IPS DF 6.9 (cell line): ENCODE measurements around the gene CIDEC.

Experiments
- DNase-seq: peaks from one replicate; pipeline ENCODE4 v3.0.0-alpha.2; 2013; ENCODE audit warnings: low read depth, low spot score
- H3K27ac ChIP-seq: one replicate; pipeline ENCODE4 v1.5.1; 2013; ENCODE audit warnings: low read length, control low read depth
- H3K27me3 ChIP-seq: 2 replicates; pipeline ENCODE4 v1.6.1; 2013; ENCODE audit warnings: mild to moderate bottlenecking, low read length; ENCODE audit not compliant: control insufficient read depth, insufficient read depth
- H3K36me3 ChIP-seq: 2 replicates; pipeline ENCODE4 v1.6.1; 2013; ENCODE audit warnings: low read length; ENCODE audit not compliant: control insufficient read depth, insufficient read depth
- H3K4me1 ChIP-seq: 2 replicates; pipeline ENCODE4 v1.6.1; 2013; ENCODE audit warnings: low read length; ENCODE audit not compliant: control insufficient read depth, insufficient read depth
- H3K4me3 ChIP-seq: 2 replicates; pipeline ENCODE4 v1.5.1; 2013; ENCODE audit warnings: mild to moderate bottlenecking, low read length
- H3K9me3 ChIP-seq: 2 replicates; pipeline ENCODE4 v1.6.1; 2013; ENCODE audit warnings: low read length, inconsistent platforms; ENCODE audit not compliant: control insufficient read depth, insufficient read depth
- WGBS: extraction: QIAGEN DNeasy Blood & Tissue Kit; methylation state at CpG from one replicate; pipeline ENCODE4 v1.1.7; 2013; ENCODE audit warnings: mixed read lengths, missing lambda C conversion rate; ENCODE audit not compliant: insufficient read length, insufficient coverage; 5-methylcytosine and 5-hydroxymethylcytosine counted together

Gene CIDEC

DNA sequence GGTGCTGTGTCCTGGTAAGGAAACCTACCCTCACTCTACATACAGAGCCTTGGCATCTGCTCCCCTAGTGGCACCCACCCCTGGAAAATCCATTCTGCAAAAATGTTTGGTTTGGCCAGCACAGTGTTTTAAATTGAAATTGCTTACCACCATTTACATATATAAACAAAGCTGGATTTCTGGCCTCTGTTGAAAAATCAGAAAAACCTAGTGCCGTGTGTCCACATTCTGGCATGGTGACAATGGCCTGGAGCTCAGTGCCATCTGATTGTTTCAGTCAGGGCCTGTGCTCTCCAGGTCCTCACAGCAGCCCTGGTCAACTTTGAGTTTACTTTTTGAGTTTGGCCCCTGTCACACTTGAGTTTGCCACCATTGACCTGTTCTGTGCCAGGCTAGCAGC, 34.0 kb upstream of the CIDEC start:
- no peaks in the 10 kb centered on the region for H3K9me3 ChIP-seq
- no peaks in the 10 kb centered on the region; the same call in 1 of the 2 replicates for H3K36me3 ChIP-seq
- no peaks in the 10 kb centered on the region for H3K27me3 ChIP-seq
- no peak for DNase-seq
- H3K4me1 ChIP-seq, result peaks cover 8% of the 10 kb centered on the region
- WGBS, result no CpG with 5 or more reads among the region's 1 CpG
- H3K4me3 ChIP-seq, result no peak overlapping the region
- no peak overlapping the region for H3K27ac ChIP-seq

DNA sequence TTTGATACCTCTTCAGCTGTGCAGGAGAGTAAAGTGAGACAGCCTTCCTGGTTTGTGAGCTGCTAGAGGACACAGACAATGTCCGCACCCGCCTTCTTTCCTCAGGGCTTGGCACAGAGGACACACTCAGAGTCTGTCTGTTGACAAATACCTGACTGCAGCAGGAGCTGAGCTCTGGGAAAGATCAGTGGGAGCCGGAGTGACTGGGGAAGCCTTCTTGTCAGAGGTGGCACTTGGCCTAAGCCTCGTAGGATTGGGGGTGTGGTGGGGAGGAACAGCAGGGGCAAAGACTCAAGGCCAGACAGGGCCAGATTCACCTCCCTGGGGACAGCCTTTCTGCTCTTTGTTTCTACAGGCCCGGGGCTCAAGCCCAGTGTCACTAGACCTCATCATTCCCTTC, 33.5 kb upstream of the CIDEC start:
- no peaks in the 10 kb centered on the region for H3K9me3 ChIP-seq
- no peaks in the 10 kb centered on the region; the same call in 1 of the 2 replicates for H3K36me3 ChIP-seq
- peaks cover 8% of the 10 kb centered on the region for H3K4me1 ChIP-seq
- H3K27ac ChIP-seq, result no peak overlapping the region
- WGBS, result no CpG with 5 or more reads among the region's 5 CpGs
- no peak overlapping the region for H3K4me3 ChIP-seq
- H3K27me3 ChIP-seq, result no peaks in the 10 kb centered on the region
- no peak for DNase-seq

DNA sequence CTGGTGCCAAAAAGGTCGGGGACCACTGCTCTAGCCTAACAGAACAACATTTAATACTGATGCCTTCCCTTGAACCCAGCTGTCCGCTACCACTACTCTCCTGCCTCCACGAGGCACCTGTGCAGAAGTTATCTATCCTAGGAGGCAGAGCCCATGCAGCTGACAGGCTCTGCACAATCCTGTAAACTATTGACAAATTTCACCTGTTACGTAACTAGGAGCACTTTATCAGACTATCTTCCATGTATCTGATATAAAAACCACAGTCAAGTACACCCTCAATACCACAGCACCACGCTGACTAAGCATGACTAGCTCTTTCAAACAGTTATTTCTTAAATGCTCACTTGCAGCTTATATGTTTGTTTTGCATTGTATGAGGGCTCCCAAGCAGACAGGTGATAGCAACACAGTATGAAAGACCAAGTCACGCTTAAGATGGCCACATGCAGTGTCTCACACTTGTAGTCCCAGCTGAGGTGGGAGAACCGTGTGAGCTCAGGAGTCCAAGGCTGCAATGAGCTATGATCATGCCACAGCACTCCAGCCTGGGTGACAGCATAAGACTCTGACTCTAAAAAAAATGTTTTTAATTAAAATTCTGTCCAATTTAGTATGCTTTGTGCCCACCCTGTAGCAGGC, 32.4 kb upstream of the CIDEC start:
- Histone ChIP-seq H3K27me3 (no peaks in the 10 kb centered on the region), H3K27ac (no peak overlapping the region), H3K4me1 (peaks cover 7% of the 10 kb centered on the region; the same call in 1 of the 2 replicates), H3K4me3 (no peak overlapping the region), H3K36me3 (no peaks in the 10 kb centered on the region), H3K9me3 (no peaks in the 10 kb centered on the region)
- no peak for DNase-seq
- WGBS, result no CpG with 5 or more reads among the region's 7 CpGs

DNA sequence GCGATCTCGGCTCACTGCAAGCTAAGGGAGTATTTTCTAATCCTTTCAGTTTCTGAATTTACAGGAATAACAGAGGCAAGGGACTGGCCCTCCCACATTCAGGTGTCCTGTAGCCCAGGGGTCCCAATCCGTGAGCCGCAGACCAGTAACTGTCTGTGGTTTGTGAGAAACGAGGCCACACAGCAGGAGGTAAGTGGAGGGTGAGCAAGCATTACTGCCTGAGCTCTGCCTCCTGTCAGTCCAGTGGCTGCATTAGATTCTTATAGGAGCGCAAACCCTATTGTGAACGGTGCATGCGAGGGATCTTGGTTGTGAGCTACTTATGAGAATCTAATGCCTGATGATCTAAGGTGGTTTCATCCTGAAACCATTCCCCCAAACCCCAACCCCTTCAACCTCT, 31.8 kb upstream of the CIDEC start:
- no peaks in the 10 kb centered on the region for H3K9me3 ChIP-seq
- H3K27me3 ChIP-seq, result no peaks in the 10 kb centered on the region
- H3K4me3 ChIP-seq, result no peak overlapping the region
- H3K36me3 ChIP-seq, result no peaks in the 10 kb centered on the region
- no peak overlapping the region for H3K27ac ChIP-seq
- DNase-seq, result no peak
- H3K4me1 ChIP-seq, result peaks cover 7% of the 10 kb centered on the region; the same call in 1 of the 2 replicates
- no CpG with 5 or more reads among the region's 8 CpGs for WGBS

DNA sequence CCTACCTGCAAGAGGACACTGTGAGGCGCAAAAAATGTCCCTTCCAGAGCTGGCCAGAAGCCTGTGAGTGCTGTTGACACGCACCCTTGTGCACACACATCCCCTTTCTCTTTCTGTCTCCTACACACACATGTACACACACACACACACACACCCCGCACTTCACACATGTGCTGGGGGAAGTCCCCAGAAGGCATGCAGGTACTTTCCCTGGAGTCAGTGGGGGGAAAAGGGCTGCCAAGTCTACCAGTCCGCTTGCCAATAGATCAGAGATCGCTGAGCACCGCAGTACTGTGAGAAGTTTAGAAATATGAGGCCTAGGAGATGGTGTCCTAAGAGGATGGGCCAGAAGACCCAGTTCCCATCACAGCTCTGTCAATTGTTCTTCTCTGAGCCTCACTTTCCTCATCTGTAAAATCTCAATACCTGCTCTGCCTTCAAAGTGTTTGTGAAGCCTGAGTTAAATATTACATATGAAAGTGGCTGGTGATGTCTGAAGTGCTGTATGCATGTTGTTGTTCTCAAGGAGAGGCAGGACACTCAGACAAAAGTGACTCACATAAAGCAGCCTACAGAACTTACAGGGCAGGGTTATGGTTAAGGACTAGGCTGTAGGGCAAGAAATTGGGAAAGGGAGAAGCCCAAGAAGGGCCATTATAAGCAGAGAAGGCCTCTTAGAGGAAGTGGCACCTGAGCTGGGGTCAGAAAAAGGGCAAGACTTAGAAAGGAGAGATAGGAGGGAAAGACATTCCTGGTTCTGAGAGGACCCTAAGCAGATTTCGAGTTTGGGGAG, 29.4 kb upstream of the CIDEC start:
- no peaks in the 10 kb centered on the region for H3K4me1 ChIP-seq
- H3K27me3 ChIP-seq, result no peaks in the 10 kb centered on the region
- DNase-seq, result no peak
- no peaks in the 10 kb centered on the region for H3K36me3 ChIP-seq
- no peak overlapping the region for H3K4me3 ChIP-seq
- no CpG with 5 or more reads among the region's 7 CpGs for WGBS
- no peak overlapping the region for H3K27ac ChIP-seq
- no peaks in the 10 kb centered on the region for H3K9me3 ChIP-seq

DNA sequence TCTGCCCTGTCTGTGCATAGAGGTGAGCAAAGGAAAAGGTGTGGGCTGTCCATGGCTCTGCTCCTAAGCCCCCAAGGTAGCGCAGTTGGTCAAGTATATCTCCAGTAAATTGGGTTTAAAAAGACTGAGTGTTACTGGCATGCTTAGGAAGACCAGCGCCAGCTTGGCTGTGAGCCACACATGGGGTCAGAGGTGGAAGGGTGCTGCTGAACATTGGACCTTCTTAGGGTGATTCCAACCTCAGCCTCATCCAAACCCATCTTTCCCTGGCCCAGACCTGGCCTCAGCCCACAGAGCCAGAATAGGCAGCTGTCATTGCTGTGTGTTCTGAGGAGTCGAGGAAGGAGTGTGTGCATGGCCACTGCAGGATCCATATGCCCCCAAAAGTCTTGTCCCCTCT, 28.2 kb upstream of the CIDEC start:
- WGBS, result no CpG with 5 or more reads among the region's 3 CpGs
- Histone ChIP-seq H3K4me1 (no peaks in the 10 kb centered on the region), H3K9me3 (no peaks in the 10 kb centered on the region), H3K27ac (no peak overlapping the region), H3K4me3 (no peak overlapping the region), H3K36me3 (no peaks in the 10 kb centered on the region), H3K27me3 (no peaks in the 10 kb centered on the region)
- no peak for DNase-seq

DNA sequence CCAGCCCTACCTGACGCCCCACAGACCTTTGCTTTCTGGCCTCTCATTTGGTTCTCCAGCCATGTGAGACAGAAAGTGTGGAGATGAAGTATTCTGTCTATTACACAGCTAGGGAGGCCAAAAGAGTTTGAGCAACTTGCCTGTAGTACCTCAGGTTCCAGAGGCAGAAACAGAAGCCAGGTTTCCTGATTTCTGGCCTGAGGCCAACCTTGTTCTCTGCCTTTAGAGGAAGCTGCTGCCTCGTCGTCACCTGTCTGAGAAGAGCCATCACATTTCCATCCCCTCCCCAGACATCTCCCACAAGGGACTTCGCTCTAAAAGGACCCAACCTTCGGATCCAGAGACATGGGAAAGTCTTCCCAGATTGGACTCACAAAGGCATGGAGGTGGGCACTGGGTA, 26.4 kb upstream of the CIDEC start:
- no peak for DNase-seq
- Histone ChIP-seq H3K27ac (no peak overlapping the region), H3K36me3 (no peaks in the 10 kb centered on the region), H3K4me3 (no peak overlapping the region), H3K9me3 (no peaks in the 10 kb centered on the region), H3K27me3 (no peaks in the 10 kb centered on the region), H3K4me1 (peaks cover 5% of the 10 kb centered on the region)
- no CpG with 5 or more reads among the region's 5 CpGs for WGBS

DNA sequence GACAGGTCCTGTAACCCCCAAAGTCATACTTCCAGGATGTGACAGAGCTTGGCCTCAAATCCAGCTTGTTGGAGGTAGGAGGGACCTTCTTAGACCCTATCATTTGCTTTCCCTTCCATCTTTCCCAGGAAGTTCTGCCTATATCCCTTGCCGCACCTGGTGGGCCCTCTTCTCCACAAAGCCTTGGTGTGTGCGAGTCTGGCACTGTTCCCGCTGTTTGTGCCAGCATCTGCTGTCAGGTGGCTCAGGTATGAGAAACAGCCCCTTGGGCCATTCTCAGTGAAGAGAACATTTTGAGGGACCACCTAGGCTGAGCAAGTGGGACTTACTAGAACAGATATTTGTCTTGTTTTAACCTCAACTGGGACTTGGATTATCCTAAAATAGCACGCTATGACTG, 23.9 kb upstream of the CIDEC start:
- WGBS, result no CpG with 5 or more reads among the region's 4 CpGs
- Histone ChIP-seq H3K27ac (no peak overlapping the region), H3K27me3 (no peaks in the 10 kb centered on the region), H3K36me3 (no peaks in the 10 kb centered on the region), H3K9me3 (no peaks in the 10 kb centered on the region), H3K4me1 (peaks cover 5% of the 10 kb centered on the region), H3K4me3 (no peak overlapping the region)
- DNase-seq, result no peak

DNA sequence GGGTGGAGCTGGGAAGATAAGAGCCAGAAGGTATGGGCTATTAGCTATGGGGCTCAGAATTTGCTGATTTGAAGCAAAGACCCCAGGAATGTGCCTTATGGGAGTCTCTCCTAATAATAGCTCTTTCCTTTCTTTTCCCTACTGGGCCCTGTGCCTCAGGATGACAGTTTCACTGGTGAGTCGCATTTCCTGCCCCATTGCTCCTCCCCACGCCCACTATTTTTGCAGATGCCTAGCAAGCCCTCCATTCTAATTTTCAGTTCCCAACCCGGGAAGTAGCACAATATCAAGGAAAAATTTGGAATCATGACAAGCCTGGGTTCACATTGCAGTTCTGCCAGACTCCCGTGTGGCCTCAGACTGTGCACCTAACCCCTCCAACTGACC, 23.2 kb upstream of the CIDEC start:
- no peak for DNase-seq
- Histone ChIP-seq H3K27me3 (no peaks in the 10 kb centered on the region), H3K36me3 (no peaks in the 10 kb centered on the region), H3K4me3 (no peak overlapping the region), H3K9me3 (no peaks in the 10 kb centered on the region), H3K27ac (no peak overlapping the region), H3K4me1 (peaks cover 5% of the 10 kb centered on the region)
- WGBS, result no CpG with 5 or more reads among the region's 4 CpGs

DNA sequence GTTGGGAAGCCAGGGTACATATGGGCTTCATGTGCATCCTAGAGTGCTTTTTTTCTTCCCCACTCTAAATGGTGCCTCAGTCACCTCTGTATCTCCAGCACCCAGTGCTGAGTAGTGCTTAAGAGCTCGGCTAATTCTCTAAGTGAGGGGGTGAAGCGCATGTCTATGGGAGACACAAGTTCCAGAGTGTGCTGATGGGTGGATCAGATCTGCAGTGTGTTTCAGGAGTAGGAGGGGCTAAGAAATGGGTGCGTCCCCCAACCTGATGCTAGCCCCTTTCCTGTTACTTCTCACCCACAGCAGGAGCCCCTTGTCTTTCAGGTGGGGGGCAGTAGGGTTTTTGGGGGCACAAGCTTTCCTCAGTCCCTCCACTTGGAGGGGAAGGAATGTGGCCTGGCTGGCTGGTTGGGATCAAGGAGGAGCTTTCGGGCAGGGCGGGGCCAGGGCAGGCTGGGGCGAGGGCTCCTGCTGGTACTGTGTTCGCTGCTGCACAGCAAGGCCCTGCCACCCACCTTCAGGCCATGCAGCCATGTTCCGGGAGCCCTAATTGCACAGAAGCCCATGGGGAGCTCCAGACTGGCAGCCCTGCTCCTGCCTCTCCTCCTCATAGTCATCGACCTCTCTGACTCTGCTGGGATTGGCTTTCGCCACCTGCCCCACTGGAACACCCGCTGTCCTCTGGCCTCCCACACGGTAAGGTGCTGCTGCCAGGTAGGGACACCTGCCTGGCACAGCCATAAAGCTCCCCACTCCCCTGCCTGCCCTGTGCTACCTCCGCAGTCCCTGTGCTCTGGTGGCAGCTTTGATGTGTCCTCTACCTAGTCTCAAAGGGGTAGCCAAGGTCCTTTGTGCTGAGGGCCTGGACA, 22.6 kb upstream of the CIDEC start, which contains the start of gene IL17RE:
Gene IL17RE, plus strand, starts transcription at position 477 of the 866 bp plus-strand sequence. Its CDS starts 85 bp downstream, at position 562.
- DNase-seq, result no peak
- no CpG with 5 or more reads among the region's 13 CpGs for WGBS

More for the DNA sequence above, 22.6 kb upstream of the CIDEC start, which contains the start of gene IL17RE:
- Histone ChIP-seq H3K36me3 (no peaks in the 10 kb centered on the region), H3K27me3 (no peaks in the 10 kb centered on the region), H3K9me3 (no peaks in the 10 kb centered on the region), H3K4me1 (peaks cover 5% of the 10 kb centered on the region), H3K27ac (no peak within 1 kb of the TSS), H3K4me3 (no peak within 1 kb of the TSS)
